Measurements from ENCODE around the gene RHBDF2. TPM values are rescaled to one million over a fixed set of nuclear protein-coding genes. Genes with fewer than 3 reads are reported as not detected.
"Not testable (repeated sequence)": the region's sequence is repeated elsewhere in the genome, so short reads cannot be mapped to it uniquely, and the experiment has no call there.

The RHBDF2 gene
- total RNA-seq, 2 experiments from 2014 or later: 33.2 to 33.8 TPM

DNA sequence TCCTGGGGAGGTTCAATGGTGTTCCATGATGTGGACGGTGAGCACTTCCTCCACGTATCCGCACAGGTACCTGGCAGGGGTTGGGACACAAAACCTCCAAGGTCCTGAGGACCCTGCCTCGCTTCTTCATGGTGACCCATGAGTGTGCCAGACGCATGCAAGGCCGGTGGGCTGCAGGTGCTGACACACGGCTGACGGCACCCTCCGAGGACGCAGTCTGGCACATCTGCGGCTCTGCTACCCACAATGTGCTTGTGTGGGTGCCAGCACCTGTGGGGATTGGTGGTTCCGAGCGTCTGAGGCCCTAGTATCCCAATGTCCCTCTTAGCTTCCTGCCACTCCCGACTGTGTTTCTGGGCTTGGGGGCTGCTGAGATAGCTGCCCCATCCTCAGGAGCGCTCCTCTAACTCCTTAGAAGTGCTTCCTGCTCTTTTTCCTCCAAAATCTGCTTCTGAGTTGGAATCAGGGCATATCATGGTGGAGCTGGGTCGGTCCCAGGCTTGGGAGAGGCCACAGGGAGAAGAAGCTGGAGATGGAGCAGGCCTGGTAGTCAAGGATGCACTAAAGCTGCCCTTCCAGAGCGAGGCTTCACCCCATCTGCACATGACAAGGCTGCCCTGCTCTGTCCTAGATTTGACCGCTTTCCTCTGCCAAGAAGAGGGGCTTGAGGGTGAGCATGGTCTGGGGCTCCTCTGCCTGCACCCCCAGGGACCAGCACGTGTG is 34.7 kb upstream of the RHBDF2 start:
- POLR2A ChIA-PET: interaction anchor here (0.6 to 1.1 kb wide), 3 partner anchors 10 to 49 kb away, joined by 3 to 4 read pairs (median 3); no protein-coding TSS in a partner anchor
- H3K9me3 Mint-ChIP-seq: no peaks in the 10 kb centered on the region
- H3K27me3 Mint-ChIP-seq: peaks cover 39% of the 10 kb centered on the region
- H3K36me3 Mint-ChIP-seq (ENCODE audit: low read depth): no peaks in the 10 kb centered on the region
- peaks cover 3% of the 10 kb centered on the region for H3K4me1 Mint-ChIP-seq
- H3K4me3 Mint-ChIP-seq: no peak overlapping the region
- no peak for DNase-seq
- CTCF ChIA-PET: interaction anchor here (0.8 to 1.8 kb wide), 2 partner anchors 11 to 13 kb away, joined by 3 to 8 read pairs; no protein-coding TSS in a partner anchor
- no peak overlapping the region for H3K27ac Mint-ChIP-seq

- Mint-ChIP-seq H3K27ac (no peak overlapping the region), H3K9me3 (no peaks in the 10 kb centered on the region), H3K4me1 (peaks cover 3% of the 10 kb centered on the region), H3K36me3 (ENCODE audit: low read depth) (no peaks in the 10 kb centered on the region), H3K27me3 (peaks cover 39% of the 10 kb centered on the region), H3K4me3 (no peak overlapping the region)
- DNase-seq: no peak
- ChIA-PET CTCF (interaction anchor here (0.8 to 1.8 kb wide), 2 partner anchors 11 to 12 kb away, joined by 3 to 8 read pairs; no protein-coding TSS in a partner anchor), POLR2A (interaction anchor here (1.1 kb wide), 1 partner anchor 11 kb away, joined by 4 read pairs; no protein-coding TSS in a partner anchor)
Measured at GRCh38 chr17:76534831-76535732, 33.9 kb upstream of the RHBDF2 start.

DNA sequence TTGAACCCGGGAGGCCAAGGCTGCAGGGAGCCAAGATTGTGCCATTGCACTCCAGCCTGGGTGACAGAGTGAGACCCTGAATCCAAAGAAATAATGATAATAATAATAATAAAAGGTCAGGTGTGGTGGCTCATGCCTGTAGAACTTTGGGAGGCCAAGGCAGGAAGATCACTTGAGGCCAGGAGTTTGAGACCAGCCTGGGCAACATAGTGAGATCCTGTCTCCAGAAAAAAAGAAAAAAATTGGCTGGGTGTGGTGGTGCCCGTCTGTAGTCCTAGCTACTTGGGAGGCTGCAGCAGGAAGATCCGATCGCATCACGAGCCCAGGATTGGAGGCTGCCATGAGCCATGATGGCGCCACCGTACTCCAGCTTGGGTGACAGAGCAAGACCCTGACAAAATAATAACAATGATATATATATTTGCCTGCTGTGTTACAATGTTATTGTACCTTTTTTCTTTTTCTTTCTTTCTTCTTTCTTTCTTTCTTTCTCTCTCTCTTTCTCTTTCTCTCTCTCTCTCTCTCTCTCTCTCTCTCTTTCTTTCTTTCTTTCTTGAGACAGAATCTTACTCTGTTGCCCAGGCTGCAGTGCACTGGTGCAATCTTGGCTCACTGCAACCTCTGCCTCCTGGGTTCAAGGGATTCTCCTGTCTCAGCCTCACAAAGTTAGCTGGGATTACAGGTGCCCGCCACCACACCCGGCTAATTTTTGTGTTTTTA is 32.6 kb upstream of the RHBDF2 start:
- H3K4me3 Mint-ChIP-seq; DNase-seq; H3K4me1 Mint-ChIP-seq; H3K27ac Mint-ChIP-seq; H3K9me3 Mint-ChIP-seq; H3K36me3 Mint-ChIP-seq (ENCODE audit: low read depth); POLR2A ChIA-PET: not testable (repeated sequence)
- H3K27me3 Mint-ChIP-seq: peaks cover 28% of the 10 kb centered on the region
- CTCF ChIA-PET: interaction anchor here (0.8 kb wide), 1 partner anchor 10 kb away, joined by 3 read pairs; no protein-coding TSS in a partner anchor

DNA sequence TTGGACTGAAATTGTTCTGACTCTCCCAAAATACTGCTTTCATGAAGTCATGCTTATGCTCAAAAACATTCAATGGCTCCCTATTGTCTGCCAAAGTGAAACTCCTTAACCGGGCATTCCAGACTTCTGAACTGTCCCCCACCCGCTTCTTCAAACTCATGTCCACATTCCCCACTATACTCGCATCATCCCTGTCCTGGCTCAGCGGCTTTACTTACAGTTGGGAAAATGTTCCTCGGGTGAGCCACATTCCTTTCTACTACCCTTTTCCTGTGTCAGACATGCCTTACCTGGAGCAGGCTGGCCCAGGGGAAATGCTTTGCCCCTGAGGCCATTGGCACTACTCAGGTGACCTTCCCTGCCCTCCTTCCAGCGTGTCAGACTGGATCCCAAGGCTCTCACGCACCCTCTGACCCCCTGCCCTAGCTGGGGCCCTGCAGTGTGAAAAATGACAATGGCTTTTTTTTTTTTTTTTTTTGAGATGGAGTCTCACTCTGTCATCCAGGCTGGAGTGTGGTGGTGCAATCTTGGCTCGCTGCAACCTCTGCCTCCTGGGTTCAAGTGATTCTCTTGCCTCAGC is 30.9 kb upstream of the RHBDF2 start:
- H3K4me3 Mint-ChIP-seq: no peak overlapping the region
- ChIA-PET POLR2A (no interaction called here), CTCF (interaction anchor here (0.6 to 1.4 kb wide), 3 partner anchors 15 to 875 kb away, joined by 3 to 4 read pairs (median 4); no protein-coding TSS in a partner anchor)
- no peaks in the 10 kb centered on the region for H3K9me3 Mint-ChIP-seq
- H3K4me1 Mint-ChIP-seq: peaks cover 7% of the 10 kb centered on the region
- peaks cover 26% of the 10 kb centered on the region for H3K27me3 Mint-ChIP-seq
- H3K36me3 Mint-ChIP-seq (ENCODE audit: low read depth): no peaks in the 10 kb centered on the region
- H3K27ac Mint-ChIP-seq: no peak overlapping the region
- no peak for DNase-seq

GRCh38 chr17:76531486-76532038 is 30.3 kb upstream of the RHBDF2 start:
- POLR2A ChIA-PET: no interaction called here
- DNase-seq: no peak
- Mint-ChIP-seq H3K36me3 (ENCODE audit: low read depth) (no peaks in the 10 kb centered on the region), H3K27me3 (peaks cover 22% of the 10 kb centered on the region), H3K9me3 (no peaks in the 10 kb centered on the region), H3K4me1 (peaks cover 8% of the 10 kb centered on the region), H3K27ac (no peak overlapping the region), H3K4me3 (no peak overlapping the region)
- CTCF ChIA-PET: no interaction called here

DNA sequence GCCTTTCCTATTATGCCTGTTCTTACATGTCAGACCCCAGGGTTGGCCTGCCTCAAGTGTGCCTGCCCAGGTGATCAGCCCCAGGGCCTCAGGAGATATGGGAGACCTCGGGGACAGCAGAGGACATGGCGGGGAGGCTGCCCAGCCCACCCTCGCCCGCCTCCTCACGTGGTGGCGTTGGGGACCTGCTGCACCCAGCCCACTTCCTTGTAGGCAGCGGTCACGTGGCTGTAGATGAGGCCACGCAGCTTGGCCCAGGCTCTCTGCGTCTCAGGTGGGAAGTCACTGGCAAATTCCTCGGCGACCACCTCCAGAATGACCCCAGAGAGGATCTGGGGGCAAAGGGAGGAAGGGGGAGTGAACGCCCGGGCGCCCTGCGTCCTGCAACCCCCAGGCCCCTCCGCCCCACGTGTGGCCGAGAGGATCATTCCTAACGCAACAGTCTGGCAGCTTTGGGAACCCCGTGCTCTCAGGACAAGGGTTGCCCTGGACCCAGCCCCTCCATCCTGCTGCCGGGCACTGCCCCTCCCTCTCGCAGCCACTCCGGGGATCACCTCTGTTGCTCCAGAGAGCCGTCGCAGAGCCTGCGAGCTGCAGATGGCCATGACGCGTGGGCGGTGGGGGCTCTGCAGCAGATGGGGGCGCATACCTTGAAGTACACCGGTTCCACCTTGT is 29.7 kb upstream of the RHBDF2 start:
- POLR2A ChIA-PET: interaction anchor here (1.2 kb wide), 1 partner anchor 27 kb away, joined by 4 read pairs; no protein-coding TSS in a partner anchor
- CTCF ChIA-PET: no interaction called here
- Mint-ChIP-seq H3K27ac (no peak overlapping the region), H3K36me3 (ENCODE audit: low read depth) (no peaks in the 10 kb centered on the region), H3K27me3 (peaks cover 16% of the 10 kb centered on the region), H3K9me3 (no peaks in the 10 kb centered on the region), H3K4me3 (no peak overlapping the region), H3K4me1 (peaks cover 8% of the 10 kb centered on the region)
- DNase-seq: no peak

GRCh38 chr17:76530095-76530723 is 29.0 kb upstream of the RHBDF2 start:
- ChIA-PET POLR2A (interaction anchor here (1.2 kb wide), 1 partner anchor 28 kb away, joined by 4 read pairs; no protein-coding TSS in a partner anchor), CTCF (no interaction called here)
- H3K27me3 Mint-ChIP-seq: peaks cover 8% of the 10 kb centered on the region
- H3K9me3 Mint-ChIP-seq: no peaks in the 10 kb centered on the region
- H3K27ac Mint-ChIP-seq: no peak overlapping the region
- no peak overlapping the region for H3K4me3 Mint-ChIP-seq
- no peak for DNase-seq
- H3K36me3 Mint-ChIP-seq (ENCODE audit: low read depth): no peaks in the 10 kb centered on the region
- H3K4me1 Mint-ChIP-seq: peaks cover 8% of the 10 kb centered on the region

GRCh38 chr17:76529224-76530094 is 28.2 kb upstream of the RHBDF2 start:
- Mint-ChIP-seq H3K36me3 (ENCODE audit: low read depth) (no peaks in the 10 kb centered on the region), H3K4me3 (no peak overlapping the region), H3K9me3 (no peaks in the 10 kb centered on the region), H3K27me3 (peaks cover 6% of the 10 kb centered on the region), H3K27ac (no peak overlapping the region), H3K4me1 (peaks cover 8% of the 10 kb centered on the region)
- no peak for DNase-seq
- ChIA-PET CTCF (interaction anchor here (2.5 kb wide), 1 partner anchor 152 kb away, joined by 7 read pairs; no protein-coding TSS in a partner anchor), POLR2A (interaction anchor here (1.2 kb wide), 1 partner anchor 28 kb away, joined by 4 read pairs; no protein-coding TSS in a partner anchor)

GRCh38 chr17:76528528-76529223 is 27.5 kb upstream of the RHBDF2 start:
- H3K27ac Mint-ChIP-seq: no peak overlapping the region
- H3K4me3 Mint-ChIP-seq: no peak overlapping the region
- POLR2A ChIA-PET: interaction anchor here (1.0 kb wide), 1 partner anchor 17 kb away, joined by 3 read pairs; no protein-coding TSS in a partner anchor

DNA sequence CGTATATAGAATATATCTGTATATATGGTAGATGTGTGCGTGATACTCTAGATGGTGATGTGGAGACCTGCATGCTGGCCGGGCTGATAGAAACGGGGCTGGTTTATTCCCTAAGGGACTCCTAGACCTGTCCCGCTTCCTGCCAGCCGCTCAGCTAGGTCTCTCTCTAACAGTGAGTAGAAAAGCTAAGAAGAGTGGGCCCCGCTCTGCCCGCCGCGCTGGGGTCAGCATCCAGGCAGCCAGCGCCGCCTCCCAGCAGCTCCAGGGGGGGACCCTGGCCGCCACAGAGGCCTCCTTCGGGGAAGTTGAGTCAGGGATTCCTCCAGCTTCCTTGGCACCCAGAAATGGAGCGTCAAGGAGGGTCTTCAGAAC is 26.9 kb upstream of the RHBDF2 start:
- POLR2A ChIA-PET: interaction anchor here (0.8 to 1.0 kb wide), 2 partner anchors 12 to 18 kb away, joined by 3 read pairs; no protein-coding TSS in a partner anchor
- H3K4me3 Mint-ChIP-seq: no peak overlapping the region

More at GRCh38 chr17:76528528-76529223, 27.5 kb upstream of the RHBDF2 start:
- Mint-ChIP-seq H3K27me3 (peaks cover 7% of the 10 kb centered on the region), H3K4me1 (peaks cover 10% of the 10 kb centered on the region), H3K36me3 (ENCODE audit: low read depth) (no peaks in the 10 kb centered on the region), H3K9me3 (no peaks in the 10 kb centered on the region)
- no peak for DNase-seq
- CTCF ChIA-PET: interaction anchor here (0.9 to 2.5 kb wide), 3 partner anchors 62 to 153 kb away, joined by 3 to 9 read pairs (median 7); partner anchors contain the start of gene AANAT

More for the DNA sequence above, 26.9 kb upstream of the RHBDF2 start:
- Mint-ChIP-seq H3K27me3 (peaks cover 9% of the 10 kb centered on the region), H3K9me3 (no peaks in the 10 kb centered on the region), H3K27ac (no peak overlapping the region), H3K4me1 (peaks cover 13% of the 10 kb centered on the region), H3K36me3 (ENCODE audit: low read depth) (no peaks in the 10 kb centered on the region)
- CTCF ChIA-PET: interaction anchor here (0.9 to 2.5 kb wide), 3 partner anchors 61 to 153 kb away, joined by 3 to 9 read pairs (median 7); partner anchors contain the start of gene AANAT
- DNase-seq: no peak
